GM21367 (cell line): ENCODE measurements around the gene RAPGEF3.

Source experiments
- ATAC-seq: cut with Tn5 transposase; IDR thresholded peaks from one replicate; pipeline ENCODE4 v1.9.1; 2021; ENCODE audit not compliant: unreplicated experiment

The RAPGEF3 gene

DNA sequence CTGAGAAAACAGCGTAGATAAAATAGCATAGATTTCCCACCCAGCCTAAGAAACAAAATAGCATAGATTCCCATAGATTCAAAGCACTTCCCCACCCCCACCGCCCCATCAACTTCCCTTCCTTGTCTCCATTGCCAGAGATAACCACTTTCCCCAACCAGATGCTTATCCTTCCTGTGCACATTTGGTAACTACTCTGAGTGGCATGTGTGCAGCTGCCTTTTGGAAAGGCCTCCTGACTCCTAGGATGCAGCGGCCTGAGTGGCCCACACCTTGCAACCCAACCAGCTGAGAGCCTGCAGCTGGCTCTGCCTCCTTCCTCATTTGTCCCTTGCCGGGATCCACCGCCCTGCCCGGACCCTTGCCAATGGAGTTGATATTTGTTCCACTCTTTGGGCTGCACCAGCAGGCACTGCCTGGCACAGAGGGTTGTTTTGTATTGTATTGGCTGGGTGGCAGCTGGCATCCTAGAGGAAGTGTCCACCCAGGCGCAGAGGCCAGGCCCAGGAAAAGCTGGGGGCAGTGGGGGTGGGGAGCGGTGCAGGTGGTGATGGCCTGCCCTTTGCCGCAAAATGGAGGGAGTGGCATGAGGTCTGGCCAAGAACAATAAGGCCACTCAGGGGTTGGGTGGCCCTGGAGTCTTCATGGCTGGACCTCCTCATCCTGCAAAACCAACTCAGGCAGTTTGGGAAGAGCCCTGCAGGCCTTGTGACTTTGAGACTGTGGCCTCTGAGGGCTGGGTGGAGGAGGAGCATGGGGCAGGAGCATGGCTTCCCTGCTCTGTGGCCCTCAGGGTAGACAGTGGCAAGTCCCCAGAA lies 19.3 kb upstream of the RAPGEF3 start:
- ATAC-seq = no peak

- ATAC-seq = no peak
These were observed 18.5 kb upstream of the RAPGEF3 start for GRCh38 chr12:47777151-47777550.

DNA sequence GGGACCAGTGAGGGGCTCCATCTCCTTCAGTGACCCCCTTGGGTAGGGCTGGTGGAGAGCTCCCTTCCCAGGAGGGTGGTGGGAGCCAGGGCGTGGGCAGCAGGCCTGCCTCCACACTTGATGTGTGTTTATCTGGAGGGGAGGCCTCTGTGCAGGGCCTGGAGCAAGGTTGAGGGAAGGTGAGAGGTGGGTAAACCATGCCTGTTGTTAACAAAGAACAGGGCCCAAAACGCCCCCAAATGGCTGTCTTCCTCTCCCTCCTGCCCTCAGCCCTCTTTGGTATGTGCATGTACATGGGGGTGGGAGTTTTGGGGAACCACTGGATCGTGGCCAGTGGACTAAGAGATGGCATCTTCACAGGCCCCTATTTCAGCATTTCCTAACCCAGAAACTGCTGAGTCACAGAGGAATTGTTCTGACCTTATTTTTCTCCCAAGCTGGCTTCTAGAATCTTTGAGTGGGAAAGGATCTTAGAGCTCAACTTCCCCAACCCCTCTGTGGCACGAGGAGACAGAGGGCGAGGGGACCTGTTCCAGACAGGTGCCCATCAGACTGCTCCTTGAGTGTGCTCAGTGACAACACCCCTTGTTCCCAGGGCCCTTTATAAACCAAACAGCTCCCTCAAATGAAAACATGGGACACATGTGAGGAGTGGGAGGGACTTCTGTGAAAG lies 17.9 kb upstream of the RAPGEF3 start:
- no peak for ATAC-seq

GRCh38 chr12:47775100-47775911 lies 16.6 kb upstream of the RAPGEF3 start:
- ATAC-seq = no peak

DNA sequence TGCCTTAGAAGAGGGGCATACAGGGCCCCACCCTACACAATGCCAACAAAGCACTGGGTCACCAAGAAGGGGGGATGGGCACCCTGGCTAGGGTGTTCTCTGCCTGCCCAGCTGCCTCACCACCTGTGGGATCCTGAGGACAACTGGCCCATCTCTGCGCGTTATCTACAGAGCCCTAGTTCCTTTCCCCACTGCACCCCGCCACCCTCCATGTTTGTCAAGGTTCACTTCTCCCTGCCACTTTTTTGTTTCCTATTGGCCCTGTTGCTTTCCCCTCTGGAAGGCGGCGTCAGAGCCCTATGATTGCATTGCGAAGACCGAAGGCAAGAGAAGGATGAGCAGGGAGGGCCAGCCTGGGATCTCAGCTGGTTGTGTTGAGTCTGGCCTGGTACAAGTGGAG lies 16.0 kb upstream of the RAPGEF3 start:
- ATAC-seq = no peak

DNA sequence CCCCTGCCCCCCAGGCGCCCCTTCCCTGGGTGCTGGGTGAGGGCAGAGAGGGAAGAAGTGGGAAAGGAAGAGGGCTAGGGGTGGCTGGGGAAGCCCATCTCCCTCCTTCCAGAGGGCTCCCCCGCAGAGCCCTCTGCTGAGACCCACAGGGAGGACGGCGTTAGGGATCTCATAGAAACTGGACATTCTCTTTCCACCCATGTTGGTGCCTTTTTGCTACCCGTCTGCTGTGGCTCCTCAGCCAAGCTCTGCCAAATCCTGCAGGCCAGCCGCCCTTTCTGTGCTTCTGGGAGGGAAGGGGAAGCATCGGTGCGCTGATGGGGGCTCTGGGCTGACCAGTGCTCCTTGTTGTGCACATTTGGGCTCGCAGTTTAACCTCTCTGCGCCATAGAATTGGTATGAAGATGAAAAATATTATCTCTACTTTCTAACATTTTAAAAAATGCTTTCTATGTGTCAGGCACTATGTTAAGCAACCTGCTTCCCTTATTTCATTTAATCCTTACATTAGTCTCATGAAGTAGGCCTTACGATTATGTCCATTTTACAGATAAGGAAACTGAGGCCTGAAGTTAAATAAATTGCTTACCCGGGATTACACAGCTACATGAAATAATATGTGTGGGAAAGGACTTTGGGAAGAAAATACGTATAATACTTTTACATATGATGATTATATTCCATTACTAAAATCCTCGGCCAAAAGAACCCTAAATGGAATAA lies 15.3 kb upstream of the RAPGEF3 start:
- ATAC-seq = no peak

DNA sequence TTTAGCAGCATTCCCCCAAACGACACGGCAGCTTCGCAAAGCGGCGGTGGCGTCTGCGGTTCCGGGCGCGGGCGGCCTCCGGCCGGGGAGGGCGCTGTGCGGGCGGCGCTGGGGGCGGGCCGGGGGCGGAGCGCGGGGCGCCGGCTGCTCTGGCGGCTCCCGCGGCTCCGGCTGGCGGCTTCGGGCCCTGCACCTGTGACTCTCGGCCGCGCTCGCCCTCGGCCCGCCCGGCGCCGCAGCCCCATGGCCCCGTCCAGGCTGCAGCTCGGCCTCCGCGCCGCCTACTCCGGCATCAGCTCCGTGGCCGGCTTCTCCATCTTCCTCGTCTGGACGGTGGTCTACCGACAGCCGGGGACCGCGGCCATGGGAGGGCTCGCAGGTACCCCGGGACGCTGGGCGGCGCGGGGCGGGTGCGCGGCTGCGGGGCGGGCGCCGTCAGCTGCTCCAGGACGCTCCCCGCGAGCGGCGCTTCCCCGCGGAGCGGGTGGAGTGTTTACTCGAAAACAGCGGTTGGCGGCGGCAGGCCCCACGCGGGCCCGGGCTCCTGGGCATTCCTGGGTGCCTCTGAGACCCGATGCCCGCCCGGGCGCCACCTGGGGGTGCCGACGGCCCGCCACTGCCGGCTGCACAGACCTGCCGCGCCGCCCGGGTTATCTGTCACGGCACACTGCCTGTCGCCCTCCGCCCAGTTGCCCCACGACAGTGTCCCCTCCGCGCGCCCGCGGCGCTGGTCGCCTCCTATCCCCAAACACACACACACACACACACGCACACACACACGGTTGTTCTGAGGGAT lies 14.6 kb upstream of the RAPGEF3 start, which contains the start of gene SLC48A1:
Gene SLC48A1 (plus strand): TSS at position 177 of the 796 bp plus-strand sequence. CDS start 67 bp downstream, at position 244.
- peak; percentile 70 for ATAC-seq

GRCh38 chr12:47772738-47773061 lies 14.0 kb upstream of the RAPGEF3 start:
- ATAC-seq = no peak

GRCh38 chr12:47772094-47772660 lies 13.5 kb upstream of the RAPGEF3 start:
- ATAC-seq = no peak

GRCh38 chr12:47771304-47771703 lies 12.6 kb upstream of the RAPGEF3 start:
- no peak for ATAC-seq

DNA sequence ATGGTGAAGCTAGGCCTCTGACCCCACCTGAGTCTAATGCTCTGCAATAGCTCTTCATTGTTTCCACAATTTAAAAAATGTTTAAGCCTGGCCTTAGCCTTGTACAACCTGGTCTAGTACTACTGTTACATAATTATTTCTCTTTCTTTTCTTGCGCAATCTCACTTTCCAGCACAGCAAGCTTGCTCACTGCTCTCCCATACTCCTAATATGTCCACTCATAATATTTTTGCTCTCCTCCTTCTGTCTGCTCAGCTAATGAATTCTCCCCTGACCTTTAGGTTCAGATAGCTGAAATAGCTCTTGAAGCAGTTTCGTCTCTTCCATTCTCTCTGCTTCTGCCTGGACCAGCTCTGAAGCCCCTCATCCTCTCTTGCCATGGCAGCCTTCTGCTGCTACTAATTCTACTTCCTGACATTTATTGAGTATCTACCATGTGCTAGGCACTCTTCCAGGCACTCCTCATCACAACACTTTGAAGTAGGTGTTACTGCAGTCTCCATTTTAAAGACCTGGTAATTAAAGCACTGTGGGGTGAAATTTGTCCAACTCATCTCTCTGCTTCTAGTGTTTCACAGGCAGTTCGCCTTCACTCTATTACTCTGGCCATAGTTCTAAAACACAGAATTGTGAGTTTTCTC lies 11.5 kb upstream of the RAPGEF3 start:
- no peak for ATAC-seq

DNA sequence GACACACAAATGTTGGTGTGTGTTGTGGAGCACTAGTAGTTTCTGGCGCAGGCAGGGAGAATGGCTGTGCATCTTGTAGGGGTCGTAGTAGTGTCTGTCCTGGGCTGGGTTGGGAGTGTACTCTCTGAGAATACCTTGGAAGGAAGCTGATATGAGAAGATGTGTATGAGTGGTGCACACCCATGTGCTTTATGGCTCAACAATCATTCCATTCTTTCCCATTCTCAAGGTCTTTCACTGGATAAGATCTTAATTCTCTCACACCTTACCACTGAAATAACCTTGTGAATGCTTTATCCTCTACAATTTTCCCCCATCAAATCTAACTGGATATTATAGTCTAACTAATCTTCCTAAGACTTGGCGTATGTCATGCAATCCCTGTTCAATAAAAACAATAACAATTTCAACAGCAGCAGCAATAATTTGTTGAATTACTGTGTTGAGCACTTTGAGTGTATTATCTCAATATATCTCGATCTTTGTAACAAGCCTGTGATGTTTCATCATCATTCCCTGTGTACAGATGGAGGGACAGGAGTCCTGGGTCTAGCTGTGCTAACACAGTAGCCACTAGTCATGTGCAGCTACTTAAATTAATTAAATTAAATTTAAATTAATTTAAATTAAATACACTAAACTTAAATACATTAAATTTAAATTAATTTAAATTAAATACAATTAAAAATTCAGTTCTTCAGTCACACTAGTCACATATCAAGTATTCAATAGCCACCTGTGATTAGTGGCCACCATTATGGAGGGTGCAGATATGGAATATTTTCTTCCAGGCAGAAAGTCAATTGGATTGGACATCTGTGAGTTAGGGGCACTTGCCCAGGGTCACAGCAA lies 10.8 kb upstream of the RAPGEF3 start:
- no peak for ATAC-seq

DNA sequence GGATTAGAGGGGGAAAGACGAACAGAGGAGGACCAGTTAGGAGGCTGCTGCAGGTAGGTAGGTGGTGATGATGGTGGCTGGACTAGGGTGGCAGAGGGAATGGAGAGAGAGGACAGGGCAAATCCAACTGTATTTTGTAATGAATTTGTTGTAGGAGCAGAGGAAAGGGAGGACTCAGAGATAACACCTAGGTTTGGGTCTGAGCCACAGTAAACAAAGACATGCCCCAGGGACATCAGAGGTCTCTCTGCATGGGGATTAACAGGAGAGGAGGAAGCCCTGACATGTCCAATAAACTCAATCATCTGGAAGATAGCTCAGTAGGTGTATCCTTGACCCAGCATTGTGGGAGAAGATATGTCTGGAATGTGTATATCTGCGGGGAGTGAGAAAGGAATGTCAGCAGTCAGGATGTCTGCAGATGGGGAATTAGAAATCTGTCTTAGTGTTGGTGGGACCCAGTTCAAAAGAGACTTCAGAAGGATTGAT lies 9.7 kb upstream of the RAPGEF3 start:
- ATAC-seq = no peak

GRCh38 chr12:47767216-47767724 lies 8.6 kb upstream of the RAPGEF3 start:
- no peak for ATAC-seq

GRCh38 chr12:47766502-47767215 lies 8.0 kb upstream of the RAPGEF3 start:
- ATAC-seq = no peak

- no peak for ATAC-seq
These were observed 5.0 kb upstream of the RAPGEF3 start for GRCh38 chr12:47763481-47764346.
